ENCODE measurements around the gene EFCAB11. TPM values are rescaled to one million over a fixed set of nuclear protein-coding genes. Genes with fewer than 3 reads are reported as not detected.

Gene EFCAB11
- total RNA-seq, 4 donors from 2014 or later = 5.4 to 13.2 (median 6.3) TPM

GRCh38 chr14:89992273-89992672 is 37.7 kb upstream of the EFCAB11 start:
- TF ChIP-seq POLR2A (IDR thresholded peaks at IDR 0.05) = no peak
- no peak for TF ChIP-seq CTCF (IDR thresholded peaks at IDR 0.05)
- no peaks in the 10 kb centered on the region for H3K27me3 ChIP-seq
- WGBS, 2 donors = 93 to 97% methylated on average over 3 of the region's 3 CpGs
- H3K4me3 ChIP-seq (replicated peaks in 1 of 3) = no peak overlapping the region
- intact Hi-C loops (cut with DNase I) = no loop called here
- peaks cover 6 to 10% of the 10 kb centered on the region in 2 donors for H3K36me3 ChIP-seq
- no peak overlapping the region for H3K27ac ChIP-seq
- H3K9me3 ChIP-seq = no peaks in the 10 kb centered on the region
- H3K4me1 ChIP-seq = no peaks in the 10 kb centered on the region
- DNase-seq = no peak

GRCh38 chr14:89990623-89991275 is 36.2 kb upstream of the EFCAB11 start:
- H3K9me3 ChIP-seq = no peaks in the 10 kb centered on the region
- no peak for DNase-seq
- no peak for TF ChIP-seq POLR2A (IDR thresholded peaks at IDR 0.05)
- TF ChIP-seq CTCF (IDR thresholded peaks at IDR 0.05) = no peak
- intact Hi-C loops (cut with DNase I) = no loop called here
- H3K4me1 ChIP-seq = no peaks in the 10 kb centered on the region
- H3K4me3 ChIP-seq (replicated peaks in 1 of 3) = no peak overlapping the region
- no peak overlapping the region for H3K27ac ChIP-seq
- peaks cover 6 to 10% of the 10 kb centered on the region in 2 donors for H3K36me3 ChIP-seq
- 68 to 69% methylated on average over 2 of the region's 2 CpGs for WGBS, 2 donors
- no peaks in the 10 kb centered on the region for H3K27me3 ChIP-seq

GRCh38 chr14:89990218-89990617 is 35.7 kb upstream of the EFCAB11 start:
- H3K27ac ChIP-seq = no peak overlapping the region
- WGBS, 2 donors = 96 to 97% methylated on average over 5 of the region's 5 CpGs
- intact Hi-C loops (cut with DNase I) = no loop called here
- no peak for TF ChIP-seq POLR2A (IDR thresholded peaks at IDR 0.05)
- TF ChIP-seq CTCF (IDR thresholded peaks at IDR 0.05) = no peak
- no peaks in the 10 kb centered on the region for H3K9me3 ChIP-seq
- no peaks in the 10 kb centered on the region for H3K4me1 ChIP-seq
- H3K4me3 ChIP-seq (replicated peaks in 1 of 3) = no peak overlapping the region
- H3K27me3 ChIP-seq = no peaks in the 10 kb centered on the region
- DNase-seq = no peak
- peaks cover 5 to 10% of the 10 kb centered on the region in 2 donors for H3K36me3 ChIP-seq

GRCh38 chr14:89988787-89989186 is 34.3 kb upstream of the EFCAB11 start:
- H3K27ac ChIP-seq = no peak overlapping the region
- no peaks in the 10 kb centered on the region for H3K4me1 ChIP-seq
- H3K9me3 ChIP-seq = no peaks in the 10 kb centered on the region
- H3K27me3 ChIP-seq = no peaks in the 10 kb centered on the region
- DNase-seq = no peak
- 96% methylated on average over 5 of the region's 5 CpGs for WGBS, 2 donors
- intact Hi-C loops (cut with DNase I) = no loop called here
- peaks cover 0 to 10% of the 10 kb centered on the region in 2 donors for H3K36me3 ChIP-seq
- TF ChIP-seq CTCF (IDR thresholded peaks at IDR 0.05) (no peak), POLR2A (IDR thresholded peaks at IDR 0.05) (no peak)
- no peak overlapping the region for H3K4me3 ChIP-seq (replicated peaks in 1 of 3)

- no peak overlapping the region for H3K4me3 ChIP-seq (replicated peaks in 1 of 3)
- TF ChIP-seq POLR2A (IDR thresholded peaks at IDR 0.05) = no peak
- no peak for TF ChIP-seq CTCF (IDR thresholded peaks at IDR 0.05)
- H3K27ac ChIP-seq = no peak overlapping the region
- DNase-seq = no peak
- intact Hi-C loops (cut with DNase I) = no loop called here
- H3K4me1 ChIP-seq = no peaks in the 10 kb centered on the region
- peaks cover 5 to 10% of the 10 kb centered on the region in 2 donors for H3K36me3 ChIP-seq
- no peaks in the 10 kb centered on the region for H3K27me3 ChIP-seq
- H3K9me3 ChIP-seq = no peaks in the 10 kb centered on the region
These were observed 32.6 kb upstream of the EFCAB11 start for GRCh38 chr14:89987161-89987475.

All from thyroid gland (tissue), 4 donors.